ENCODE results near the gene RPS16. TPM values are rescaled to one million over a fixed set of nuclear protein-coding genes. Genes with fewer than 3 reads are reported as not detected.

The RPS16 gene
- total and polyA plus RNA-seq, 2 experiments from 2014 or later = 207 to 1,901 TPM

DNA sequence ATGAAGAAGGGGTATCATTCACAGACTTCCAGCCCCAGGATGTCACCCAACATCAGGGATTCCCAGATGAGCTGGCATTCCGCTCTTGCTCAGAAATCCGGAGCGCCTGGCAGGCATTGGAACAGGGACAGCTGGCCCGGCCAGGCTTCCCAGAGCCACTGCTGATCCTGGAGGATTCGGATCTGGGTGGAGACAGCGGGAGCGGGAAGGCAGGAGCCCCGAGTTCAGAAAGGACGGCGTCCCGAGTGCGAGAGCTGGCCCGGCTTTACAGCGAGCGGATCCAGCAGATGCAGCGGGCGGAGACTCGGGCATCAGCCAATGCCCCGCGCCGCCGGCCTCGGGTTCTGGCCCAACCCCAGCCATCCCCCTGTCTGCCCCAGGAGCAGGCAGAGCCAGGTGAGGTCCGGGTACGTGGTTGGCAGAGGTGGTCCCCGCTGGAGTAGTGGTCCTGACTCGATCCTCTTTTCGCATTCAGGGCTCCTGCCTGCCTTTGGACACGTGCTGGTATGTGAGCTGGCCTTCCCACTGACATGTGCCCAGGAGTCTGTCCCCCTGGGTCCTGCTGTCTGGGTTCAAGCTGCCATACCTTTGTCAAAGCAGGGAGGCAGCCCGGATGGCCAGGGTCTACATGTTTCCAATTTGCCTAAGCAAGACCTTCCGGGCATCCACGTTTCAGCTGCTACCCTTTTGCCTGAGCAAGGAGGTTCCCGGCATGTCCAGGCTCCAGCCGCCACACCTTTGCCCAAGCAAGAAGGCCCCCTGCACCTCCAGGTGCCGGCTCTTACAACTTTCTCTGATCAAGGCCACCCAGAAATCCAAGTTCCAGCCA lies 12.3 kb downstream of the RPS16 start (continued):
- TF ChIP-seq CREB1 (CRISPR knock-in tag; IDR thresholded peaks at IDR 0.05; ENCODE audit: low read depth) = no peak
- TF ChIP-seq, protein P1, sequence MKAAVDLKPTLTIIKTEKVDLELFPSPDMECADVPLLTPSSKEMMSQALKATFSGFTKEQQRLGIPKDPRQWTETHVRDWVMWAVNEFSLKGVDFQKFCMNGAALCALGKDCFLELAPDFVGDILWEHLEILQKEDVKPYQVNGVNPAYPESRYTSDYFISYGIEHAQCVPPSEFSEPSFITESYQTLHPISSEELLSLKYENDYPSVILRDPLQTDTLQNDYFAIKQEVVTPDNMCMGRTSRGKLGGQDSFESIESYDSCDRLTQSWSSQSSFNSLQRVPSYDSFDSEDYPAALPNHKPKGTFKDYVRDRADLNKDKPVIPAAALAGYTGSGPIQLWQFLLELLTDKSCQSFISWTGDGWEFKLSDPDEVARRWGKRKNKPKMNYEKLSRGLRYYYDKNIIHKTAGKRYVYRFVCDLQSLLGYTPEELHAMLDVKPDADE (IDR thresholded peaks at IDR 0.05) = no peak
- no peak for TF ChIP-seq ZNF114 (CRISPR knock-in tag; IDR thresholded peaks at IDR 0.05)
- no peak for TF ChIP-seq STAT1 (IDR thresholded peaks at IDR 0.05; ENCODE audit: unreplicated experiment)
- TF ChIP-seq ZNF331 (CRISPR knock-in tag; IDR thresholded peaks at IDR 0.05; ENCODE audit: low read depth) = no peak
- no peak for TF ChIP-seq JUNB (IDR thresholded peaks at IDR 0.05; ENCODE audit: unreplicated experiment)

DNA sequence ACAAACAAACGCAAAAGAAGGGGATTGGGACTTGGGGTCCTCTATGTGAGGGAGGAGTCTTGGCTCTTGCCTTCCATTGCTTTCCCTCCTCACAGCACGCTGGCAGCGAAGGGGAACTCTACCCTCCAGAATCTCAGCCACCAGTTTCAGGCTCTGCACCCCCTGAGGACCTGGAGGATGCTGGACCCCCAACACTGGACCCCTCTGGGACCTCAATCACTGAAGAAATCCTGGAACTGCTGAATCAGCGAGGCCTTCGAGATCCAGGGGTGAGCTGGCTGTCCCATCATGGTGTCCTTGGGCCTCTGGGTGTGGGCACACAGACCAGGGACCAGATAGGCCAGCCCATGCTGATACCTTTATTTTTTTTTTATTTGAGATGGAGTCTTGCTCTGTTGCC lies 13.7 kb downstream of the RPS16 start:
- H3F3A ChIP-seq (replicated peaks; ENCODE audit: low read depth) = peaks cover 3% of the 10 kb centered on the region; the same call in 1 of the 2 replicates
- peaks cover 10% of the 10 kb centered on the region for H3K27me3 Mint-ChIP-seq (ENCODE audit: insufficient read depth, low read depth, poor library complexity)
- H3K4me2 ChIP-seq = no peak overlapping the region
- peaks cover 11% of the 10 kb centered on the region; the same call in 1 of the 2 replicates for H3K36me3 ChIP-seq (ENCODE audit: insufficient read depth)
- peaks cover 78% of the 10 kb centered on the region for H3K36me3 Mint-ChIP-seq (ENCODE audit: low read depth)
- no peak overlapping the region for H3K27ac Mint-ChIP-seq
- H3K9me3 Mint-ChIP-seq = no peaks in the 10 kb centered on the region; the same call in 2 of the 3 replicates
- H3K4me1 Mint-ChIP-seq = peaks cover 10% of the 10 kb centered on the region
- no peak for DNase-seq (ENCODE audit: low spot score)
- H3K79me2 ChIP-seq (replicated peaks; ENCODE audit: insufficient read depth) = no peaks in the 10 kb centered on the region
- H3K4me3 Mint-ChIP-seq = no peak overlapping the region
- ATAC-seq = no peak
- TF ChIP-seq, protein P2, sequence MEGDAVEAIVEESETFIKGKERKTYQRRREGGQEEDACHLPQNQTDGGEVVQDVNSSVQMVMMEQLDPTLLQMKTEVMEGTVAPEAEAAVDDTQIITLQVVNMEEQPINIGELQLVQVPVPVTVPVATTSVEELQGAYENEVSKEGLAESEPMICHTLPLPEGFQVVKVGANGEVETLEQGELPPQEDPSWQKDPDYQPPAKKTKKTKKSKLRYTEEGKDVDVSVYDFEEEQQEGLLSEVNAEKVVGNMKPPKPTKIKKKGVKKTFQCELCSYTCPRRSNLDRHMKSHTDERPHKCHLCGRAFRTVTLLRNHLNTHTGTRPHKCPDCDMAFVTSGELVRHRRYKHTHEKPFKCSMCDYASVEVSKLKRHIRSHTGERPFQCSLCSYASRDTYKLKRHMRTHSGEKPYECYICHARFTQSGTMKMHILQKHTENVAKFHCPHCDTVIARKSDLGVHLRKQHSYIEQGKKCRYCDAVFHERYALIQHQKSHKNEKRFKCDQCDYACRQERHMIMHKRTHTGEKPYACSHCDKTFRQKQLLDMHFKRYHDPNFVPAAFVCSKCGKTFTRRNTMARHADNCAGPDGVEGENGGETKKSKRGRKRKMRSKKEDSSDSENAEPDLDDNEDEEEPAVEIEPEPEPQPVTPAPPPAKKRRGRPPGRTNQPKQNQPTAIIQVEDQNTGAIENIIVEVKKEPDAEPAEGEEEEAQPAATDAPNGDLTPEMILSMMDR (conservative IDR thresholded peaks at IDR 0.05; ENCODE audit: low read depth in 2 of 2) = no peak
- TF ChIP-seq EZH2 (IDR thresholded peaks at IDR 0.05; ENCODE audit: low read depth, unreplicated experiment) (no peak), POLR2AphosphoS5 (IDR thresholded peaks at IDR 0.05; ENCODE audit: low read depth) (no peak), ZNF331 (CRISPR knock-in tag; IDR thresholded peaks at IDR 0.05; ENCODE audit: low read depth) (no peak), ZNF114 (CRISPR knock-in tag; IDR thresholded peaks at IDR 0.05) (no peak), NANOG (IDR thresholded peaks at IDR 0.05; ENCODE audit: borderline replicate concordance) (no peak), STAT1 (IDR thresholded peaks at IDR 0.05; ENCODE audit: unreplicated experiment) (no peak)
- TF ChIP-seq, protein P3, sequence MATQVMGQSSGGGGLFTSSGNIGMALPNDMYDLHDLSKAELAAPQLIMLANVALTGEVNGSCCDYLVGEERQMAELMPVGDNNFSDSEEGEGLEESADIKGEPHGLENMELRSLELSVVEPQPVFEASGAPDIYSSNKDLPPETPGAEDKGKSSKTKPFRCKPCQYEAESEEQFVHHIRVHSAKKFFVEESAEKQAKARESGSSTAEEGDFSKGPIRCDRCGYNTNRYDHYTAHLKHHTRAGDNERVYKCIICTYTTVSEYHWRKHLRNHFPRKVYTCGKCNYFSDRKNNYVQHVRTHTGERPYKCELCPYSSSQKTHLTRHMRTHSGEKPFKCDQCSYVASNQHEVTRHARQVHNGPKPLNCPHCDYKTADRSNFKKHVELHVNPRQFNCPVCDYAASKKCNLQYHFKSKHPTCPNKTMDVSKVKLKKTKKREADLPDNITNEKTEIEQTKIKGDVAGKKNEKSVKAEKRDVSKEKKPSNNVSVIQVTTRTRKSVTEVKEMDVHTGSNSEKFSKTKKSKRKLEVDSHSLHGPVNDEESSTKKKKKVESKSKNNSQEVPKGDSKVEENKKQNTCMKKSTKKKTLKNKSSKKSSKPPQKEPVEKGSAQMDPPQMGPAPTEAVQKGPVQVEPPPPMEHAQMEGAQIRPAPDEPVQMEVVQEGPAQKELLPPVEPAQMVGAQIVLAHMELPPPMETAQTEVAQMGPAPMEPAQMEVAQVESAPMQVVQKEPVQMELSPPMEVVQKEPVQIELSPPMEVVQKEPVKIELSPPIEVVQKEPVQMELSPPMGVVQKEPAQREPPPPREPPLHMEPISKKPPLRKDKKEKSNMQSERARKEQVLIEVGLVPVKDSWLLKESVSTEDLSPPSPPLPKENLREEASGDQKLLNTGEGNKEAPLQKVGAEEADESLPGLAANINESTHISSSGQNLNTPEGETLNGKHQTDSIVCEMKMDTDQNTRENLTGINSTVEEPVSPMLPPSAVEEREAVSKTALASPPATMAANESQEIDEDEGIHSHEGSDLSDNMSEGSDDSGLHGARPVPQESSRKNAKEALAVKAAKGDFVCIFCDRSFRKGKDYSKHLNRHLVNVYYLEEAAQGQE (IDR thresholded peaks at IDR 0.05; ENCODE audit: unreplicated experiment) = no peak
- no peaks in the 10 kb centered on the region; the same call in 1 of the 2 replicates for H3K4me1 ChIP-seq (ENCODE audit: insufficient read depth)
- H4K20me1 ChIP-seq (replicated peaks; ENCODE audit: insufficient read depth) = no peaks in the 10 kb centered on the region; the same call in 1 of the 2 replicates
- H3K27me3 ChIP-seq (ENCODE audit: insufficient read depth) = no peaks in the 10 kb centered on the region
- H3K9me2 ChIP-seq (ENCODE audit: insufficient read depth) = no peaks in the 10 kb centered on the region
- no peak overlapping the region for H3K4me3 ChIP-seq
- no peak overlapping the region for H2AFZ ChIP-seq
- no peak overlapping the region for H3K27ac ChIP-seq (ENCODE audit: low read depth)

Data from GM23338 (cell line).